ENCODE data around the gene ITLN2. TPM values are rescaled to one million over a fixed set of nuclear protein-coding genes. Genes with fewer than 3 reads are reported as not detected.

The ITLN2 gene
- total RNA-seq, result not detected in 2 replicates

DNA sequence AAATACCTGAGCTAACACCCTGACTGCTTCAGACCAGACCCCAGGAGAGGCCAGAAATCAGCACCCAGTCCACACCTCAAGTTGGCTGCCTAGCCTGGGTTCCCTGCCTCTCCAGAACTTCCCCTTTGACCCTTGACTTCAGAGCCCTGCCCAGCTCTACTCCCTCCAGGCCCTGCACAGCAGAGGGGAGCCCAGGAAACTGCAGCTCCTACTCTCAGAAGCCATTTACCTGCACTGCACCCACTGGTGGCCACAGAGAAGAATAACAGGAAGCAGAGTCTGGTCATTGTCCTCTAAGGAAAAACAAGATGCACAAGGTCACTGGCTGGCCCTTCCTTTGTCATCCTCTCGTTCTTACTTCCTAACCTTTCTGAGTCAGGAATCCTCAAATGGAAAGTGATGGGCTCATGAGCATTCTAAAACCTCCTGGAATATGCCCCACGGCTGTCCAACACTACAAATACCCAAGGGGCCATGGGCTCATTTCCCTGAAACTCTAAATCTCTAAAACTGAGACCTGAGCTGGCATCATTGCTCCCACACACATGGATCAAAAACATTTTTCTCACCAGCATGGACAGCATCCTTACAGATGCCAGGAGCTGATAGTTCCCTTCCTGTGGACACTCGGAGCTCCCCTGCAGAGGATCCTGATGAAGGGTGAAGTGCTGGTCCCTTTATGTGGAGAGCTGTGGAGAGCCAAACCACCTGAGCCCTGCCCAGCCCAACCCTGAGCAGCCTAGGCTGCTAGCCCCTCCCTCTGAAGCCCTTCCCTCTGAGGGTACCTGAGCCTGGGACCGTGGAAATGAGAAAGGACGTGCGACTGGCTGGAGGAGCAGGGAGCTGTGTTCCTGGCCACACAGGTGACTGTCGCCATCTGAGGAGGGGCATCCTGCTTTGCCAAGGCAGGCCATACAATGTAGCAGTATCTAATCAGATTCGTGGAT is at the start of gene ITLN2:
Gene ITLN2, minus strand, starts transcription at position 652 of the 947 bp plus-strand sequence. Its CDS starts 68 bp downstream, at position 584.

Other genes with a start within 250 kb of the ITLN2 start
- gene CD48, start 243.0 kb downstream of the ITLN2 start, total RNA-seq, result not detected in 2 replicates
- not detected in 2 replicates for gene SLAMF7, start 215.6 kb downstream of the ITLN2 start, total RNA-seq
- gene LY9, start 158.6 kb downstream of the ITLN2 start, total RNA-seq, result not detected in 2 replicates
- gene CD244, start 91.9 kb downstream of the ITLN2 start, total RNA-seq, result not detected in 2 replicates
- not detected in 2 replicates for gene ITLN1, start 69.6 kb downstream of the ITLN2 start, total RNA-seq
- 84.2 and 331 TPM in 2 replicates for gene F11R, start 66.3 kb upstream of the ITLN2 start, total RNA-seq
- gene TSTD1, start 84.2 kb upstream of the ITLN2 start, total RNA-seq, result 3.8 TPM in 1 of 2 replicates, not detected in the other
- gene USF1, start 91.2 kb upstream of the ITLN2 start, total RNA-seq, result 104 and 119 TPM in 2 replicates
- gene ARHGAP30, start 115.1 kb upstream of the ITLN2 start, total RNA-seq, result not detected in 2 replicates
- gene NECTIN4, start 134.7 kb upstream of the ITLN2 start, total RNA-seq, result 0.31 and 0.32 TPM in 2 replicates
- 1.5 and 1.6 TPM in 2 replicates for gene KLHDC9, start 143.6 kb upstream of the ITLN2 start, total RNA-seq
- gene PFDN2, start 163.2 kb upstream of the ITLN2 start, total RNA-seq, result 31.4 and 45.7 TPM in 2 replicates
- gene NIT1, start 163.3 kb upstream of the ITLN2 start, total RNA-seq, result 10.8 and 12.5 TPM in 2 replicates
- 21.7 and 47.4 TPM in 2 replicates for gene DEDD, start 177.9 kb upstream of the ITLN2 start, total RNA-seq
- gene UFC1, start 199.2 kb upstream of the ITLN2 start, total RNA-seq, result 119 and 137 TPM in 2 replicates
- 3.6 and 7.8 TPM in 2 replicates for gene USP21, start 204.7 kb upstream of the ITLN2 start, total RNA-seq
- 13.7 and 15.4 TPM in 2 replicates for gene PPOX, start 211.6 kb upstream of the ITLN2 start, total RNA-seq
- gene B4GALT3, start 222.7 kb upstream of the ITLN2 start, total RNA-seq, result 16.0 and 29.8 TPM in 2 replicates
- gene ADAMTS4, start 244.2 kb upstream of the ITLN2 start, total RNA-seq, result 9.7 and 9.9 TPM in 2 replicates
- gene NDUFS2, start 247.6 kb upstream of the ITLN2 start, total RNA-seq, result 139 and 183 TPM in 2 replicates

Data from bladder microvascular endothelial cell (primary cell).